NCI-H748 (cell line): Measurements from ENCODE around the gene MXRA5.
A peak's percentile ranks its signal among the peaks of the same experiment; 100 is the strongest.
"Not testable (repeated sequence)": the region's sequence is repeated elsewhere in the genome, so short reads cannot be mapped to it uniquely, and the experiment has no call there.

Source experiments
- DNase-seq: peaks from one replicate; lab custom pipeline; 2025; ENCODE audit not compliant: unreplicated experiment; lab: John Stamatoyannopoulos, UW

Gene MXRA5, protein sequence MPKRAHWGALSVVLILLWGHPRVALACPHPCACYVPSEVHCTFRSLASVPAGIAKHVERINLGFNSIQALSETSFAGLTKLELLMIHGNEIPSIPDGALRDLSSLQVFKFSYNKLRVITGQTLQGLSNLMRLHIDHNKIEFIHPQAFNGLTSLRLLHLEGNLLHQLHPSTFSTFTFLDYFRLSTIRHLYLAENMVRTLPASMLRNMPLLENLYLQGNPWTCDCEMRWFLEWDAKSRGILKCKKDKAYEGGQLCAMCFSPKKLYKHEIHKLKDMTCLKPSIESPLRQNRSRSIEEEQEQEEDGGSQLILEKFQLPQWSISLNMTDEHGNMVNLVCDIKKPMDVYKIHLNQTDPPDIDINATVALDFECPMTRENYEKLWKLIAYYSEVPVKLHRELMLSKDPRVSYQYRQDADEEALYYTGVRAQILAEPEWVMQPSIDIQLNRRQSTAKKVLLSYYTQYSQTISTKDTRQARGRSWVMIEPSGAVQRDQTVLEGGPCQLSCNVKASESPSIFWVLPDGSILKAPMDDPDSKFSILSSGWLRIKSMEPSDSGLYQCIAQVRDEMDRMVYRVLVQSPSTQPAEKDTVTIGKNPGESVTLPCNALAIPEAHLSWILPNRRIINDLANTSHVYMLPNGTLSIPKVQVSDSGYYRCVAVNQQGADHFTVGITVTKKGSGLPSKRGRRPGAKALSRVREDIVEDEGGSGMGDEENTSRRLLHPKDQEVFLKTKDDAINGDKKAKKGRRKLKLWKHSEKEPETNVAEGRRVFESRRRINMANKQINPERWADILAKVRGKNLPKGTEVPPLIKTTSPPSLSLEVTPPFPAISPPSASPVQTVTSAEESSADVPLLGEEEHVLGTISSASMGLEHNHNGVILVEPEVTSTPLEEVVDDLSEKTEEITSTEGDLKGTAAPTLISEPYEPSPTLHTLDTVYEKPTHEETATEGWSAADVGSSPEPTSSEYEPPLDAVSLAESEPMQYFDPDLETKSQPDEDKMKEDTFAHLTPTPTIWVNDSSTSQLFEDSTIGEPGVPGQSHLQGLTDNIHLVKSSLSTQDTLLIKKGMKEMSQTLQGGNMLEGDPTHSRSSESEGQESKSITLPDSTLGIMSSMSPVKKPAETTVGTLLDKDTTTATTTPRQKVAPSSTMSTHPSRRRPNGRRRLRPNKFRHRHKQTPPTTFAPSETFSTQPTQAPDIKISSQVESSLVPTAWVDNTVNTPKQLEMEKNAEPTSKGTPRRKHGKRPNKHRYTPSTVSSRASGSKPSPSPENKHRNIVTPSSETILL (N-terminal part only)

DNA sequence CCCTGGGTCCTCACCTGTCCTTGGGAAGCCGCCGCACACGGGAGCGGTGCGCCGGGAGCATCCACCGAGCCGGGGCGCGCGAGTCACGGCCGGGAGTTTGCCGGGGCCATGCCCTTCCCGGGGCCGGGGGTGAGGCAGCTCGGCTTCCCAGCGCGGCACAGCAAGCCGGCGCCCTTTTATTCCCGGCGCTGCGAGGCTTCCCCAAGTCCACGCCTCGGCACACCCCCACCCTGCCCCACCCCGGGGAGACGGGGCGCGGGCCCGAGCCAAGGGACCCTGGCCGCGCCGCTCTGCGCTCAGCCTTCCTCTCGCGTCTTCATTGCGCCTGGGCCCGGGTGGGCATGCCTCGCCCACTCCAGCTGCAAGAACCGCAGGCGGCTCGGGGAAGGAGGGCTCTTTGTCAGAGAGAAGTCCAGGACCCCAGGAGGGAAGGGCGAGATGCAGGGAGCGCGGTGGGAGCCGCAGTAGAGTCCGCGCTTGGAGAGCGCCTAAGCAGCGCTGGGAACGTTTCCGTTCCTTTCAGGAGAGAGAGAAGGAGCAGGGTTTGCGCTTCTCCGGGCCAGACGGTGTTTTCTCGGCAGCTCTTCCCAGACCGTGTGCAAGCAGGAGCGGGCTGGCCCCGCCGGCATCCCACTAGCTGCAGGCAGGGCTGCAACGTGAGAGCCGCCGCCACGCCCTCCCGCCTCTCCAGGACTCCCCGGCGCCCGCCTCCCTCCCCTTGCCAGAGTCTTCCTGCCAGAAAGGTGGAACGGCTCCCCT lies at the start of gene MXRA5:
Gene MXRA5, minus strand, starts transcription at position 152 of the 759 bp plus-strand sequence. CDS start 2,819 bp downstream, outside the sequence.
- DNase-seq, result peak; percentile 81

GRCh38 chrX:3393581-3394111 lies 47.2 kb upstream of the MXRA5 start:
- peak; percentile 45 for DNase-seq

DNA sequence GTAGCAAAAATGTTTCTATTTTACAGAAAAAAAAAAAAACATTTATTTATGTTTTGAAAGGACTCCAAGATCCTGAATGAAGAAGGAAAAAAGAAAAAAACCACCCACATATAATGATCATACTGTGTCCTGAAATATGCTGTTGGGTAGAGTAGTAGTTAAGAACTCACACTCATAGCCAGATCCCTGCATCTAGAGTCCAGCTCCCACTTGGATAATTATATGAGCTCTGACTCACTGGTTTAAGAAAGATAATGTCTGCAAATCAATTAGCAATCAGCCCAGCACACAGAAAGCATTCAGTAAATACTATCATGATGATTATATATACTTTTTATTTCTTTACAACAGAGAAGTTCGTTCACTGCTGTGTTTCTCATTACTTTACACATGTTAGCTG lies 46.7 kb upstream of the MXRA5 start:
- no peak for DNase-seq

GRCh38 chrX:3388457-3388856 lies 42.0 kb upstream of the MXRA5 start:
- DNase-seq, result no peak

- DNase-seq, result no peak
These were observed 37.9 kb upstream of the MXRA5 start for GRCh38 chrX:3384327-3384726.

DNA sequence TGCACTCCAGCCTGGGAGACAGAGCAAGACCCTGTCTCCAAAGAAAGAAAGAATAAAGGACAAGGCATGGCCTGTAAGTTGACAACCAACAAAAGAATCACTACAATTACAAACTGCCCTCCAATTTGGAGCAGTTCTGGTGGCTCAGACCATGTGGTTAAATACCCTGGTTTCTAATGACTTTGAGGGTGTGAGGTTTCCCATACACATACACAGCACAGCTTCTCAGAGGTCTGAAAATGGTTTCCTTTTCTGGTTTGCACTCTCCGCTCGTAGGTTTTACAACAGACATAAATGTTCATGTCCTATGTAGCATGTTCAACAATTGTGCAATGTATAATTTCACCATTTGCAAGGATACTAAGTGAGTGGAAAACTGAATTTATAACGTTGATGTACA lies 34.2 kb upstream of the MXRA5 start:
- DNase-seq, result no peak

GRCh38 chrX:3379111-3379510 lies 32.7 kb upstream of the MXRA5 start:
- no peak for DNase-seq

DNA sequence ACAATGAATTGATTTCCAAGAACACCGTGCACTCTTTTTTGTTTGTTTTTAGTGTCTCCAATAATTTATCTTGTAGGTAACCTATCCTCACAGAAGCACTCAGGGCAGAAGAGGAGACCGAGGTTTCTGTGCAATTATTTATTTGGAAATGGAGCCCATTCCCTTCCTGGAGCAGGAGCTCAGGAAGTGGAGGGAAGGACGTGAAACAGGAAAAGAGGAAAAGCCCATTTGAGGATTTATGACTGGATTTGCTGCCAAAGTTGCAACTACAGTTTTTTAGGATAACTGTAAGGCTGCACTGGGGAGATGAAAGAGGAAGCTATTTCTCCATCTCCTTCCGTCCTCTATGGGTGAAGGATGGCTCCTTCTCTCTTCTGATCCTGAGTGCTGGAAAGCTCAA lies 31.7 kb upstream of the MXRA5 start:
- DNase-seq, result no peak

- DNase-seq, result no peak
These were observed 31.1 kb upstream of the MXRA5 start for GRCh38 chrX:3377560-3377959.

GRCh38 chrX:3375878-3376508 lies 29.5 kb upstream of the MXRA5 start:
- DNase-seq, result not testable (repeated sequence)

- DNase-seq, result no peak
These were observed 27.8 kb upstream of the MXRA5 start for GRCh38 chrX:3374108-3374800.

GRCh38 chrX:3371163-3371562 lies 24.7 kb upstream of the MXRA5 start:
- no peak for DNase-seq

DNA sequence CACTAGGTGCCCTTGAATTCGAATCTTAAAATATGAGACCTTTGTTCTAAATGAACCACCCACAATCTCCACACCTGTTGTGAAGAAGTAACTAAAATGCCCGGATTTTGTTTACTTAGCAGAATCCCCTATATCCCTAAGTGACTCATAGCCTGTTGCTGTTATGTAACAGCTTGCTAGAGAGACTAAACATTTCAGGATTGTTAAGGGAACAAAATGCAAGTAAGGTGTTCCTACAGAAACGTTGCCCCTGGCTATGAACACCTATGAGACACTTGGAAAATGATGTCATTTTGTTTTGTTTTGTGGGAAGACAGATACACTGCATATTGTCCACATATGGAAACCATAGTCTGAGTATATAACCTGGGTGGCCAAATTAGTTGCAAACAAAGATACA lies 24.2 kb upstream of the MXRA5 start:
- no peak for DNase-seq

DNA sequence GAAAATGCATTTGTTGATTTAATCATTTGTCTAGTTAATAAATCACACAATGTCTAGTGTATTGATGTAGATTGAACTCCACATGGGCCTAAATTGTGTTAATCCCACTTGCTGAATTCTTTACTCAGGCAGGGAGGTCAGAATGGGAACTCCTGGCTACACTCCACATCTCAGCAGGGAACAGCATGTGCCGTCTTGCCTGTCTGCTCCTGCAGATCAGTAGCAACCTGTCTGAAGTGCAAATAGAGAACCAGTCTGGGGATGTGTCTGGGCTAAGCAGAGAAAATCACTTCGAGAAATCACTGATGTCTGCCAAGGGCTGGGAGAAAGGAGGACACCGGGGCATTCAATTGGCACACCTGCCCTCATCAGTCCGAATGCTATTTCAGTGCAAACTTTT lies 16.5 kb upstream of the MXRA5 start:
- DNase-seq, result peak; percentile 38

DNA sequence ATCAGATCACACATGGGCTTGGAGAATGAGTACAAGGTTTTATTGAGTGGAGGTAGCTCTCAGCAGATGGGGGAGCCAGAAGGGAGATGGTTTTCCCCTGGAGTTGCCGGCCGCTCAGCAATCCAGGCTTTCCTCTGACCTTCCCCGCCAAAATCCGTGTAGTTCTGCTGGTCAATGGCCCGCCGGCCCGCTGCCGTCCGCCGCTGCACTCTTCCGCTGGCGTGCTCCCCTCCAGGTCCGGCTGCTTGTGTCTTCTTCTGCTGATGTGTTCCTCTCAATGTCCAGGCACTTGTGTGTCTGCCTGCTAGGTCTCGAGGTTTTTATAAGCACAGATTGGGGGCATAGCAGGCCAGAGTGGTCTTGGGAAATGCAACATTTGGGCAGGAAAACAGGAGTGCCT lies 14.4 kb upstream of the MXRA5 start:
- DNase-seq, result no peak

GRCh38 chrX:3352741-3353140 lies 6.3 kb upstream of the MXRA5 start:
- not testable (repeated sequence) for DNase-seq

- DNase-seq, result no peak
These were observed 4.8 kb upstream of the MXRA5 start for GRCh38 chrX:3351276-3351675.

DNA sequence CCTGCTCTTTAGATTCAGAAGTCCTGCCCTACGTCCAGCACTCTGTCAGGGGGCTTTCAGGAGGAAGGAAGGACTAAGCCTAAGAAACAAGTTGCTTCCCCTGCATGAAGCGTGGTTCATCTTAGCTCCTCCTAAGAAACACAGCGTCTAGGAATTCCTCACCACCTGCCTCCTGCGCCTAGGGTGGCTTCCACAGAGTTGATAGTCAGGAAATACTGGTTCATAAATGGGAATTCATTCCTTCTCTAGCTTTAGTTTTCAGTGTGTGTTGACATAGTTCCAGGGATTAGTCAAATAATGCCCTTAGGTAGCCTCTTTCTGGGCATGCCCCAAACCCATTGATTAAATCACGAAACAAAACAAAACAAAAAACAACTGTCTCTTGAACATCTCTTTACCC lies 1.7 kb upstream of the MXRA5 start:
- no peak for DNase-seq
